Activated B cell treated with CpG ODN at 0.5 μM for 24 hours (primary cell): Measurements from ENCODE around the gene MRPL53. TPM values are rescaled to one million over a fixed set of nuclear protein-coding genes. Genes with fewer than 3 reads are reported as not detected.

Experiments
- ATAC-seq: fragments of 200-7000 bp; cut with Tn5 transposase; one replicate; pipeline ENCODE4 v1.10.0; 2021; ENCODE audit warnings: low read depth, mild to moderate bottlenecking, moderate library complexity
- CTCF ChIA-PET: fragments of 350-600 bp; sonication (Branson Sonifier 250); formaldehyde crosslinking; loops from one replicate; lab custom pipeline; 2021; ENCODE audit warnings: antibody characterized with exemption; lab: Charles Lee
- POLR2A ChIA-PET: fragments of 350-600 bp; sonication (Branson Sonifier 250); formaldehyde crosslinking; loops from one replicate; lab custom pipeline; 2021; ENCODE audit warnings: antibody characterized with exemption; lab: Charles Lee
- DNase-seq: peaks from one replicate; pipeline ENCODE4 v3.0.0; 2022
- H3K27ac Mint-ChIP-seq: one replicate; pipeline ENCODE4 v1.8.0; 2020; ENCODE audit warnings: mixed read lengths
- H3K27me3 Mint-ChIP-seq: one replicate; pipeline ENCODE4 v1.8.0; 2021; ENCODE audit warnings: mixed read lengths
- H3K36me3 Mint-ChIP-seq: one replicate; pipeline ENCODE4 v1.8.0; 2021; ENCODE audit warnings: low read depth, mixed read lengths
- H3K4me1 Mint-ChIP-seq: one replicate; pipeline ENCODE4 v1.8.0; 2021; ENCODE audit warnings: mixed read lengths
- H3K4me3 Mint-ChIP-seq: one replicate; pipeline ENCODE4 v1.8.0; 2020; ENCODE audit warnings: mild to moderate bottlenecking, mixed read lengths
- H3K9me3 Mint-ChIP-seq: one replicate; pipeline ENCODE4 v1.8.0; 2020; ENCODE audit warnings: mixed read lengths
- intact Hi-C: fragments of 100-400 bp; cut with micrococcal nuclease; formaldehyde crosslinking; loops from one replicate; pipeline ENCODE4 v1.15.1; 2024
- total RNA-seq: library from RNA; stranded (reverse); gene quantifications from 2 replicates; pipeline ENCODE4 v1.2.3, GENCODE V29; 2022
- TF ChIP-seq, protein P1 (sequence below): fragments of 200-600 bp; IDR thresholded peaks from one replicate; pipeline ENCODE4 v1.8.0; 2022; ENCODE audit warnings: antibody characterized with exemption, mild to moderate bottlenecking

MRPL53 gene
- total RNA-seq, 1 donor from 2014 or later, result 86.9 TPM

GRCh38 chr2:74502147-74502719, 29.8 kb upstream of the MRPL53 start:
- H3K4me3 Mint-ChIP-seq, result peak overlapping the region; percentile 81
- no peak for DNase-seq

DNA sequence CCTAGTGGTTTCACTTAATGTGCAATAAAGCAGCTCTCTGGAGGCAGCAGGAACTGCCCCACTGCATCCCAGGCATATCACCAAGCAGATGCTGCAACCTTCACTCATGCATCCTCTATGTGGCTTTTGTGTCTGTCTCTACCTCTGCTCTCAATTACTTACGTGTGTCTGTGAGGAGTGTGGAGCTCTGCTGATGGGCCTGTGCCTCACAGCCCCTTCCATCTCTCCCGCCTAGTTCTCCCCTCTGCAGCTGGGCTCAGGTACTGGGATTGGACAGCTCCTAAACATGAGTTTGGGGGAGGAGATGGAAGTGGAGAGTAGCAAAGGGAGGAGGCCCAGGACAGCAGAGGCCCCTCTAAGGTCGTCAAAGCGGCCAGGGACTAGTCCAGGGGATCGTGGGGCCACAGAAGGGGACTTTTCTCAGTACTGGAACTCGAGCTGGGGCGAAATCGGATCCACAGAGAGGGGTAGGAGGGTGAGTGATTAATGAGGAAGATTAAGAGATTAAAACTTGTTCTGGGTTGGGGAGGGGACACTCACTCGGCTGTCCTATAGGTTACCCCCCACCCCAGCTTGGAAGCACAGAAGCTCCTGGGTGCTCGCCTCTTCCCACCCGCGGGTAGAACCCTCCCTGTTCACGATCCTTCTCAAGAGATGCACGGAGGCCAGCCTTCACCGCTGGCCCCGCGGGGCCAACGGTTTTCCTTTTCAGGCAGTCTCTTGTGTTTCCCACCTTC, 29.0 kb upstream of the MRPL53 start:
- CTCF ChIA-PET, result interaction anchor here (1.1 to 1.4 kb wide), 3 partner anchors 28 to 89 kb away, joined by 3 to 4 read pairs (median 3); partner anchors contain the start of genes AUP1 and HTRA2
- POLR2A ChIA-PET, result interaction anchor here (0.6 to 2.3 kb wide), 6 partner anchors 11 to 96 kb away, joined by 3 to 10 read pairs (median 4); partner anchors contain the start of genes AUP1, CCDC142, HTRA2 and MRPL53
- Mint-ChIP-seq H3K9me3 (no peaks in the 10 kb centered on the region), H3K27me3 (peaks cover 38% of the 10 kb centered on the region), H3K27ac (no peak overlapping the region), H3K4me1 (peaks cover 62% of the 10 kb centered on the region), H3K4me3 (peak overlapping the region; percentile 81), H3K36me3 (peaks cover 22% of the 10 kb centered on the region)
- TF ChIP-seq, protein P1, sequence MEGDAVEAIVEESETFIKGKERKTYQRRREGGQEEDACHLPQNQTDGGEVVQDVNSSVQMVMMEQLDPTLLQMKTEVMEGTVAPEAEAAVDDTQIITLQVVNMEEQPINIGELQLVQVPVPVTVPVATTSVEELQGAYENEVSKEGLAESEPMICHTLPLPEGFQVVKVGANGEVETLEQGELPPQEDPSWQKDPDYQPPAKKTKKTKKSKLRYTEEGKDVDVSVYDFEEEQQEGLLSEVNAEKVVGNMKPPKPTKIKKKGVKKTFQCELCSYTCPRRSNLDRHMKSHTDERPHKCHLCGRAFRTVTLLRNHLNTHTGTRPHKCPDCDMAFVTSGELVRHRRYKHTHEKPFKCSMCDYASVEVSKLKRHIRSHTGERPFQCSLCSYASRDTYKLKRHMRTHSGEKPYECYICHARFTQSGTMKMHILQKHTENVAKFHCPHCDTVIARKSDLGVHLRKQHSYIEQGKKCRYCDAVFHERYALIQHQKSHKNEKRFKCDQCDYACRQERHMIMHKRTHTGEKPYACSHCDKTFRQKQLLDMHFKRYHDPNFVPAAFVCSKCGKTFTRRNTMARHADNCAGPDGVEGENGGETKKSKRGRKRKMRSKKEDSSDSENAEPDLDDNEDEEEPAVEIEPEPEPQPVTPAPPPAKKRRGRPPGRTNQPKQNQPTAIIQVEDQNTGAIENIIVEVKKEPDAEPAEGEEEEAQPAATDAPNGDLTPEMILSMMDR, result no peak
- ATAC-seq (no peak), DNase-seq (no peak)
- intact Hi-C loops, result loop anchor here (10.0 kb wide), 2 partner anchors 153 to 333 kb away; partner anchors contain the start of genes HK2 and SEMA4F

More at GRCh38 chr2:74502147-74502719, 29.8 kb upstream of the MRPL53 start:
- ChIA-PET CTCF (no interaction called here), POLR2A (interaction anchor here (1.1 to 2.3 kb wide), 3 partner anchors 10 to 27 kb away, joined by 3 to 10 read pairs (median 4); partner anchors contain the start of genes AUP1 and HTRA2)
- Mint-ChIP-seq H3K9me3 (no peaks in the 10 kb centered on the region), H3K4me1 (peaks cover 69% of the 10 kb centered on the region), H3K36me3 (peaks cover 27% of the 10 kb centered on the region), H3K27ac (peak overlapping the region; percentile 61), H3K27me3 (peaks cover 38% of the 10 kb centered on the region)
- intact Hi-C loops, result loop anchor here (10.0 kb wide), 2 partner anchors 153 to 333 kb away; partner anchors contain the start of genes HK2 and SEMA4F
- TF ChIP-seq, protein P1, result no peak
- no peak for ATAC-seq

- no peaks in the 10 kb centered on the region for H3K9me3 Mint-ChIP-seq
- H3K4me3 Mint-ChIP-seq, result no peak overlapping the region
- intact Hi-C loops, result loop anchor here (10.0 kb wide), 2 partner anchors 154 to 334 kb away; partner anchors contain the start of genes HK2 and SEMA4F
- CTCF ChIA-PET, result interaction anchor here (1.1 to 1.5 kb wide), 4 partner anchors 29 to 90 kb away, joined by 3 to 5 read pairs (median 4); partner anchors contain the start of genes AUP1 and HTRA2
- DNase-seq, result no peak
- TF ChIP-seq, protein P1, result no peak
- peaks cover 19% of the 10 kb centered on the region for H3K36me3 Mint-ChIP-seq
- peaks cover 38% of the 10 kb centered on the region for H3K27me3 Mint-ChIP-seq
- no peak for ATAC-seq
- POLR2A ChIA-PET, result interaction anchor here (0.7 to 2.5 kb wide), 8 partner anchors 8 to 87 kb away, joined by 3 to 11 read pairs (median 4); partner anchors contain the start of genes AUP1, CCDC142, HTRA2 and MRPL53
- no peak overlapping the region for H3K27ac Mint-ChIP-seq
- peaks cover 59% of the 10 kb centered on the region for H3K4me1 Mint-ChIP-seq
Observed at GRCh38 chr2:74500578-74500946, 28.1 kb upstream of the MRPL53 start.

DNA sequence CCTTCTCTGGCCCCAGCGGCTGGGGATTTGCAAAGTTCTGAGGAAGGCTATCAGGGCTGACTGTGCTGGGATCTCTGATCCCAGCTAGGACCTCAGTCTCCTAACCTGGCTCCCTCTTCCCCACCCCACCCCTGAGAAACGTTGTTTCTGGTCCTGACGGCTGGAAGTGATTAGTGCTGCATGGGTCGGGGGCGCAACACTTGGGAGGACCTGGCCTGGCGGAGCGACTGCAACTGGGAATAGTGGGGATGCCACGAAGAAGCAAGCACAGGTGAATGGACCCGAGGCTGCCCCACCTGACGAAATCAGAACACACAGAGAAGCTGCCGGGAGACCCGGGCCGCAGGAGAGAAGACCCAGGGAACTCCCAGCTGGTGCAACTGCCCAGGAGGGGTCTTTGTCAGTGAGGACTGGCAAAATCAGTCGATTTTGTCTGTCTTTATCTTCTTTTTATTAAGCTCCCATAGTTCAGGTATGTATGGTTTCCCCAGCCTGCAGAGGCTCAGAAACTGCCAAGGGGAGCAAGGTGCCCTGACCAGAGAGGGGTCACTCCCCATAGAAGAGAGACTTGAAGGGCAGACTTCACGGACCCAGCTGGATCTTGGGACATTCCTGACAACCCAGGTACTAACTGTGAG, 27.6 kb upstream of the MRPL53 start:
- no peak for DNase-seq
- H3K27me3 Mint-ChIP-seq, result peaks cover 38% of the 10 kb centered on the region
- ChIA-PET CTCF (interaction anchor here (0.9 to 1.5 kb wide), 3 partner anchors 17 to 85 kb away, joined by 3 to 5 read pairs (median 3); partner anchors contain the start of genes CCDC142 and TTC31), POLR2A (interaction anchor here (1.0 to 2.5 kb wide), 9 partner anchors 9 to 88 kb away, joined by 3 to 11 read pairs (median 4); partner anchors contain the start of genes AUP1, CCDC142, HTRA2 and MRPL53)
- peaks cover 14% of the 10 kb centered on the region for H3K36me3 Mint-ChIP-seq
- ATAC-seq, result no peak
- H3K4me1 Mint-ChIP-seq, result peaks cover 54% of the 10 kb centered on the region
- peak overlapping the region; percentile 32 for H3K4me3 Mint-ChIP-seq
- no peak overlapping the region for H3K27ac Mint-ChIP-seq
- TF ChIP-seq, protein P1, result no peak
- H3K9me3 Mint-ChIP-seq, result no peaks in the 10 kb centered on the region
- intact Hi-C loops, result loop anchor here (2.0 to 10.0 kb wide), 3 partner anchors 15 to 335 kb away; partner anchors contain the start of genes HK2, SEMA4F and TLX2
